NB4 (cell line): Measurements from ENCODE around the gene IL17B.
A peak's percentile ranks its signal among the peaks of the same experiment; 100 is the strongest.

Experiments
- DNase-seq: peaks from one replicate; pipeline ENCODE4 v3.0.0; 2010; ENCODE audit warnings: low read depth
- H3K4me3 ChIP-seq: one replicate; pipeline ENCODE4 v1.5.1; 2011; ENCODE audit warnings: mild to moderate bottlenecking, low read depth, low read length, moderate library complexity
- MYC ChIP-seq: IDR thresholded peaks from 2 replicates; pipeline ENCODE4 v1.6.1; 2011; ENCODE audit warnings: low read depth, low read length
- POLR2A ChIP-seq: IDR thresholded peaks from 2 replicates; pipeline ENCODE4 v1.6.1; 2011; ENCODE audit warnings: mild to moderate bottlenecking; ENCODE audit not compliant: insufficient read length; ENCODE audit errors: extremely low read depth
- TF ChIP-seq, protein P1 (sequence below): IDR thresholded peaks from 2 replicates; pipeline ENCODE4 v1.6.1; 2011; ENCODE audit warnings: low read depth, low read length
- TF ChIP-seq, protein P2 (sequence below): IDR thresholded peaks from one replicate; pipeline ENCODE4 v1.5.1; 2012; ENCODE audit warnings: low read depth, low read length

Gene IL17B

DNA sequence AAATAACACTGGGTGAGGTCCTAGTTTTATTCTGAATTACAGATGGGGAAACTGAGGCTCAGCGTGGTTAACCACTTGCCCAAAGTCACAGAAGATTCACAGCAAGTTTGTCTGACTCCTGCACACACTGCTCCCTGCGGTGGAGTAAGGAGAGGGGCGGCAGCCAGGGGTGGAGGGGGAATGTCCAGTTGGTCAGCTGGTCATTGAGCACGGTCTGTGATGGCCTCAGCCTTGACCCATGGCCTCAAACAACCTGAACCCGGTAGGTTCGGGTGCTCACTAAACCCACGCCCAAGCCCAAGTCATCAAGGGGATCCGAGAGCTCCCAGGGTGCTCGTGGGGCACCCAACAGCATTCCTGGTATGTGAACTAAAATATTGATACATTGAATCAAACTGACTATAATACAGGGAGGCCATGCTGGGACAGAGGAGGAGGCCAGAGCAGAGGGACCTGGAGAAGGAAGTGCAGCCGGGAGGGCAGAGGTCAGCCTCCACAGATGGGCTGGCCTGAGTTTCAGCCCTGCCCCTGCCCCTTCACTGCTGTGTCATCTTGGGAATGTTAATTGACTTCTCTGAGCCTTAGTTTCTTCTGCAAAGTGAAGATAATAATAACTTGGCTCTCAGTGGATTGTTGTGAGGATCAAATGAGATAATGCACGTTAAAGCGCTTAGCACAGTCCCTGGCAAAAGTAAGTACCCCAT is 3.6 kb upstream of the IL17B start:
- no peak for DNase-seq
- TF ChIP-seq, protein P1, sequence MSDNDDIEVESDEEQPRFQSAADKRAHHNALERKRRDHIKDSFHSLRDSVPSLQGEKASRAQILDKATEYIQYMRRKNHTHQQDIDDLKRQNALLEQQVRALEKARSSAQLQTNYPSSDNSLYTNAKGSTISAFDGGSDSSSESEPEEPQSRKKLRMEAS: no peak
- TF ChIP-seq MYC (no peak), POLR2A (no peak)
- TF ChIP-seq, protein P2, sequence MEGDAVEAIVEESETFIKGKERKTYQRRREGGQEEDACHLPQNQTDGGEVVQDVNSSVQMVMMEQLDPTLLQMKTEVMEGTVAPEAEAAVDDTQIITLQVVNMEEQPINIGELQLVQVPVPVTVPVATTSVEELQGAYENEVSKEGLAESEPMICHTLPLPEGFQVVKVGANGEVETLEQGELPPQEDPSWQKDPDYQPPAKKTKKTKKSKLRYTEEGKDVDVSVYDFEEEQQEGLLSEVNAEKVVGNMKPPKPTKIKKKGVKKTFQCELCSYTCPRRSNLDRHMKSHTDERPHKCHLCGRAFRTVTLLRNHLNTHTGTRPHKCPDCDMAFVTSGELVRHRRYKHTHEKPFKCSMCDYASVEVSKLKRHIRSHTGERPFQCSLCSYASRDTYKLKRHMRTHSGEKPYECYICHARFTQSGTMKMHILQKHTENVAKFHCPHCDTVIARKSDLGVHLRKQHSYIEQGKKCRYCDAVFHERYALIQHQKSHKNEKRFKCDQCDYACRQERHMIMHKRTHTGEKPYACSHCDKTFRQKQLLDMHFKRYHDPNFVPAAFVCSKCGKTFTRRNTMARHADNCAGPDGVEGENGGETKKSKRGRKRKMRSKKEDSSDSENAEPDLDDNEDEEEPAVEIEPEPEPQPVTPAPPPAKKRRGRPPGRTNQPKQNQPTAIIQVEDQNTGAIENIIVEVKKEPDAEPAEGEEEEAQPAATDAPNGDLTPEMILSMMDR: no peak
- H3K4me3 ChIP-seq: no peak overlapping the region

DNA sequence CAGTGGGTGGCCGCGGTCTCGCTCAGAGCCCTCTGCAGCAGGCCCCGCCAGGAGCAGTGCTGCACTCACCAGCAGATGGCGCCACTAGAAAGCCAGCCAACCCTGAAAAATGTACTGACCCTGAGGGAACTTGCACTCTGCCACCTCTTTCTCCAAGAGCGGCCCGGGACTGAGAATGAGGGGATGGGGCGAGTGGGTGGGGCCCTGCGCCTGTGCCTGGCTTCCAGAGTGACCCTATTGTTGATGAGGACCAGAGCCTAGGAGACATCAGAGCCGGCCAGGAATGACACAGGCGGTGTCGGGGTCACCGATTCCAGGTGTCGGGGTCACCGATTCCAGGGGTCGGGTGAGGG is 2.9 kb upstream of the IL17B start:
- H3K4me3 ChIP-seq: no peak overlapping the region
- TF ChIP-seq POLR2A (no peak), MYC (no peak)
- TF ChIP-seq, protein P2: peak; percentile 91
- TF ChIP-seq, protein P1: peak; percentile 10; the same call in 1 of the 2 replicates
- peak; percentile 82 for DNase-seq

DNA sequence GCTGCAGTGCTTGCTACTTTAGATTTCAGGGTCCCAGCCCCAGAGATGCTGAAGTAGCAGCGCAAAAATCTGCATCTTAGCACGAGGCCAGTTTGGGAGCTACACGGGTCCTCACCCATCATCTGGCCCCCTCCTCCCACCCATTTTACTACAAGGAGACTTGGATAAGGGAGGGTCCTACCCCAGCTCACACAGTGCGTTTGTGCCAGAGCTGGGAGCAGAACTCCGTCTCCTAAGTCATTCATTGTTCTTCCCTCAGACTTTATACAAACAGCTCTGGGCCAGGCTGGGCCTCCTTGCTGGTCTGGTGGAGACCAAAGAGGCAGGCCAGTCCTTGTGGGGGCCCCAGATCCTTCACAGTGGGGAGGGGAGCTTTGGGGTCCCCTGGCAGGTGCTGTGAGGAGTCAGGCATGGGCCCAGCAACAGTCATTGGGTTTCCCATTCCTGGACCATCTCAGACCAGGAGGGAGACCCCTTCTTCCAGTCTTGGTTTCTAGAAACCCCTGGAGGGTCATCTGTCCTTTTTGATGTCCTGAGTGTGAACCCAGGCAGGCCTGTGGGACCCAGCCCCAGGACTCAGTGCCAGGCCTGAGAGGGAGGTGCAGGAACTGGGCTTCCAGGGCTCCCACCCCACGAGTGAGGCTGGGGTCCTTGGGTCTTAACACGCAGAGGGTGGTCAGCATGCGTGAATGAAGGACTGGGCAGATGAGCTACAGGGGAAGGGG is 2.3 kb upstream of the IL17B start:
- TF ChIP-seq MYC (no peak), POLR2A (no peak)
- TF ChIP-seq, protein P2: no peak
- TF ChIP-seq, protein P1: no peak
- DNase-seq: no peak
- H3K4me3 ChIP-seq: no peak overlapping the region

DNA sequence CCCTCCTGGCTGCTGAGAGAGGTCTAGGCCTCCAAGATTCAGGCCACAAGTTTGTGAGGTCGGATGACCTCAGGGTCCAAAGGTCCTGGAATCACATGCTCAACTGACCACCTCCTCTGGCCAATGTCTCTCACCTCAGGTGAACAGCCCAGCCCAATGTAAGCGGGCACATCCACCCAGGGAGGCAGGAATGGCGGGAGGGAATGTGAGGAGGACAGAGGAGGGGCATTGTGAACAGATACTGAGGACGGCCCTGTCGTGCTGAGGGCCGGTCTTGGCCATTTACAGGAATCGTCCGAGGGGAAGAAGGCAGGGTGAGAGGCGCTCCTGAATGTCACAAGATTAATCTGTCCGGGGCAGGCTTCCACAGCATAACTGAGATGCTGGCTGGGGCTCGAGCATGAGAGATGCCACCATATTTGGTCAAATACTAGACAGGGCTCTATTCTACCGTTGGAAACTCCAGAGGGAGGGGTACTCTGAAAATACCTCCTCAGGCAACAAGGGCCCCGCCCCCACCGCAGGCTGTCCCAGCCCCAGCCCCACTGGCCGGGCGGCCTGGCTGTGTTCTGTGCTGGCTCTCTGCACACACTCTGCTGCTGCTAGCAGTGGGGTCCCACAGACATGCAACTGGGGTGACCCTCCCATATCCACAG is 1.5 kb upstream of the IL17B start:
- no peak overlapping the region for H3K4me3 ChIP-seq
- TF ChIP-seq, protein P2: no peak
- TF ChIP-seq POLR2A (no peak), MYC (no peak)
- TF ChIP-seq, protein P1: no peak

DNA sequence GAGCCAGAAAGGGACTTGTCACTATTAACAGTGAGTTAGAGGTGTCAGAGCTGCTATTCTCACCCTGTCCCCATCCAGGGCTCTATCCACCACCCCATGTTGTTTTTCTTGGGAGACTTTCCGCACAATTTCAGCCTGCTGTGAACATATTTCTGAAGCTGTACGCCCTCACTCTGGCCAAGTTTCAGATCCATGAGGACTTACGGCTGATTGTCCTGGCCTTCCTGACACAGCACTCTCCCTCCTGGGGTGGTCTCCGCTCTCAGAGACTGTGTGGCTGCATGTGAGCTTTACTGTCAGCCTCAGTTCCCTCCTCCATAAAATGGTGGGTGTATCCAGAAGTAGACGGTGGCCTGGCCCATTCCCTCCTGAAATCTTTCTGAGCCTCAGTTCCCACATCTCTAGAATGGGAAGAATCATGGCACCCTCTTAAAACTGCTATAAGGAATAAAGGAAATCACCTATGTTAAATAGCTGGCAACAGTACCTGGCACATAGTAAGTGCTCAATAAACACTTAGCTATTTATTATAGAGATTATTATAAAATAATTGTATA is 804 bp upstream of the IL17B start:
- DNase-seq: no peak
- no peak overlapping the region for H3K4me3 ChIP-seq
- TF ChIP-seq MYC: no peak
- TF ChIP-seq POLR2A: no peak
- TF ChIP-seq, protein P1: no peak
- TF ChIP-seq, protein P2: no peak

More for the DNA sequence above, 1.5 kb upstream of the IL17B start:
- DNase-seq: no peak
